HG03571 (cell line): ENCODE data around the gene LITAF.

Source experiments
- ATAC-seq: cut with Tn5 transposase; IDR thresholded peaks from one replicate; pipeline ENCODE4 v1.9.1; 2021; ENCODE audit not compliant: unreplicated experiment

Gene LITAF

DNA sequence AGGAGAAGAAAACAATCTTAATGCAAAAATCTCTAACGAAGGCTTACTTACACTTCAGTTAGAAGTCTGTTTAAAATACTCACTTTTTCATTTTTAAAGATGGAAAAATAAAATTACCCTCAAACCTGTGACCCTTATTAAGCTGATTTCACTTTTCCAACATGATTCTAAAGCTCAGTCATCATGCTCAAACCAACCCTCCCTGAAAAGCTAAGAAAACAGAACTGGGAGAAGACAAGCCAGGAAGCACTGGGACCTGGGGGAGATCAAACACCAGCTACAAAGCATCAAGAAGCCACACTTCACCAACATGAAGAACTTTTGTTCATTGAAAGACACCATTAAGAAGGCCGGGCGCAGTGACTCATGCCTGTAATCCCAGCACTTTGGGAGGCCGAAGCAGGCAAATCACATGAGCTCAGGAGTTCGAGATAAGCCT, 88.8 kb downstream of the LITAF start:
- no peak for ATAC-seq
